ENCODE data around the gene AUTS2.

Gene AUTS2

DNA sequence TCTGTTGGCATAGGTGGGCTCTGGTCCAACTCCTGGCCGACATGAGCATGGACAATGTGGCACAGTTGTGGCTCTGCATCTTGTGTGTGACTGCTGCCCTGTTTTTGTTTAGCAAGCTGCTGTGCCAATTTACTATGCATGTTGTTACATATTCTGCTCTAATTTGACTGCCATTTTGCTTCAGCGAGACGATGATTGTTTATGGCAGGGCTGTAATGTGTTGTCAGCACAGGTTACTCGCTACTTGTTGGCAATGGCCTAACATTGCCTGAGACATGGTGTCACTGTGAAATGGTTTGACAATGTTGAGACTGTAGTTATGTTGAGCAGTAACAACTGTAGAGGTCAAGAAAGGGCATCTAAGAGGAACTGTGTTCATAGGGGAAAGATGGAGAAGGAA lies 659.6 kb downstream of the AUTS2 start:
- DNase-seq (ENCODE audit: low read depth, low spot score): no peak
- TF ChIP-seq, protein P1, sequence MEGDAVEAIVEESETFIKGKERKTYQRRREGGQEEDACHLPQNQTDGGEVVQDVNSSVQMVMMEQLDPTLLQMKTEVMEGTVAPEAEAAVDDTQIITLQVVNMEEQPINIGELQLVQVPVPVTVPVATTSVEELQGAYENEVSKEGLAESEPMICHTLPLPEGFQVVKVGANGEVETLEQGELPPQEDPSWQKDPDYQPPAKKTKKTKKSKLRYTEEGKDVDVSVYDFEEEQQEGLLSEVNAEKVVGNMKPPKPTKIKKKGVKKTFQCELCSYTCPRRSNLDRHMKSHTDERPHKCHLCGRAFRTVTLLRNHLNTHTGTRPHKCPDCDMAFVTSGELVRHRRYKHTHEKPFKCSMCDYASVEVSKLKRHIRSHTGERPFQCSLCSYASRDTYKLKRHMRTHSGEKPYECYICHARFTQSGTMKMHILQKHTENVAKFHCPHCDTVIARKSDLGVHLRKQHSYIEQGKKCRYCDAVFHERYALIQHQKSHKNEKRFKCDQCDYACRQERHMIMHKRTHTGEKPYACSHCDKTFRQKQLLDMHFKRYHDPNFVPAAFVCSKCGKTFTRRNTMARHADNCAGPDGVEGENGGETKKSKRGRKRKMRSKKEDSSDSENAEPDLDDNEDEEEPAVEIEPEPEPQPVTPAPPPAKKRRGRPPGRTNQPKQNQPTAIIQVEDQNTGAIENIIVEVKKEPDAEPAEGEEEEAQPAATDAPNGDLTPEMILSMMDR (IDR thresholded peaks at IDR 0.05; ENCODE audit: insufficient read depth, low read length, missing control alignments): no peak
- ChIA-PET POLR2A (no interaction called here), CTCF (no interaction called here)
- no peak overlapping the region for H3K4me3 ChIP-seq (ENCODE audit: low read depth, low read length)

DNA sequence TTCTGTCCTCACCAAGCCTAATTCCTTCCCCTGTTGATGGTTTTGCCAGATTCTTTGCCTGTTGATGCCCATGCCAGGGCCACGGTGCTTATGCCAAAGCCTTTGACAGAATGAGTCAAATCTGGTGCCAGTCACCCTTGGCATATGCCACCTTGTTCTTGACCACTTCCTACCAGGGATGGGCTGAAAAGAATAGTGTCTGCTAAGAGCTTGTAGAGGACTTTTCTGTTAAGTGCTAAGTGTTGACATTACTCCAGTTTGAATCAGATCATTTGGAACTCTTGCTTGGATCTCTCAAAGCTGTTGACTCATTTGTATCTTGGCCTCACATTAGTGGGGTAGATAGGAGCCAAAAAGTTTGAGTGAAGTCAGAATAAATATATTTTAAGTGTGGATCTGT lies 661.2 kb downstream of the AUTS2 start:
- no peak overlapping the region for H3K4me3 ChIP-seq (ENCODE audit: low read depth, low read length)
- POLR2A ChIA-PET: no interaction called here
- peak; percentile 23 for DNase-seq (ENCODE audit: low read depth, low spot score)
- CTCF ChIA-PET: no interaction called here
- TF ChIP-seq, protein P1 (IDR thresholded peaks at IDR 0.05; ENCODE audit: insufficient read depth, low read length, missing control alignments): no peak

DNA sequence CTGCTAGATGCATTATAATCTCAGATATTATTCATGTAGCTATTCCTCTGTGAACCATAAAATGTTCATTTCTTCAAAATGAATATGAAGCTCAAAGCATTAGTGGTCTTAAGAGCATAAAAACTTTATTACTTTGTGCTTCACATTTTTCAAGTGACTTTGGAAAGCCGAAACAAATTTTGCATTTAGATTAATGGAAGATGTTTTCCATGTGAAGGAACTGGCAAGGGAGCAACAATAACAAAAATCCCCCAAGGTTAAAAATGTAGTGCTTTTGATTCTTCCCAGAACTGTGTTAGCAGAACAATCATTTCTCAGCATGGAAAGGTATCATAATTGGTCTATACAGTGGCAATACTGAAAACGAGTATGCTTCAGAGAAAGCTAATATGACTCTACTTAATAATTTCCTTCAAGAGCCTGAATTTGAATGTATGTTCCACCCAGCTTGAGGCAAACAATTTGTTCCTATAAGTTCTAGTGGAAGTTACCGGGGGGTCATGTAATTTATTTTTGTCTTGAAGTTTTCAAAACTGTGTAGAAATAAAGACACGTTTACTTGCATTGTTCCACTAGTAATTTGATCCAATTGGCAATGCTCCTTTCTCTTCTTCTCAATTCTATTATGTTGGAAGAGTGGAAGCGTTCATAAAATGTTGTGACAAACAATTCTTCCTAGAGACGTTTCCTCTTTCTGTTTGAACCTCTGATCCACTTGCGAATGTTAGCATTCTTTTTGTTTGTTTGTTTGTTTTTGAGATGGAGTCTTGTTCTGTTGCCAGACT lies 665.4 kb downstream of the AUTS2 start:
- H3K4me3 ChIP-seq (ENCODE audit: low read depth, low read length): no peak overlapping the region
- TF ChIP-seq, protein P1 (IDR thresholded peaks at IDR 0.05; ENCODE audit: insufficient read depth, low read length, missing control alignments): no peak
- POLR2A ChIA-PET: no interaction called here
- CTCF ChIA-PET: no interaction called here
- DNase-seq (ENCODE audit: low read depth, low spot score): no peak

DNA sequence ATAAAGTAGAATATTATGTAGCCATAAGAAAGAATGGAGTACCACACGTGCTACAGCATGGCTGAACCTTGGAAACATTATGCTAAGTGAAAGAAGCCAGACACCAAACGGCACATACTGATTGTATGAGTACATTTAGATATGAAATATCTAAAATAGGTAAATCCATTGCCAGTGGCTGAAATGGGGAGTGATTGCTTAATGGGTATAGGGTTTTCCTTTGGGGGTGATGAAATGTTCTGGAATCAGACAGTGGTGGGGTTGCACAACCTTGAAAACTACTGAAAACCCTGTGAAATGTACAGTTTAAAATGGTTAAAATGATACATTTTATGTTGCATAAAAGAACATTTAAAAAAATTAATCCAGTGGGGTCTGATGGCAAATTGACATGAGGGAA lies 667.9 kb downstream of the AUTS2 start:
- TF ChIP-seq, protein P1 (IDR thresholded peaks at IDR 0.05; ENCODE audit: insufficient read depth, low read length, missing control alignments): no peak
- CTCF ChIA-PET: interaction anchor here (1.1 kb wide), 1 partner anchor 16 kb away, joined by 3 read pairs; no protein-coding TSS in a partner anchor
- POLR2A ChIA-PET: no interaction called here

DNA sequence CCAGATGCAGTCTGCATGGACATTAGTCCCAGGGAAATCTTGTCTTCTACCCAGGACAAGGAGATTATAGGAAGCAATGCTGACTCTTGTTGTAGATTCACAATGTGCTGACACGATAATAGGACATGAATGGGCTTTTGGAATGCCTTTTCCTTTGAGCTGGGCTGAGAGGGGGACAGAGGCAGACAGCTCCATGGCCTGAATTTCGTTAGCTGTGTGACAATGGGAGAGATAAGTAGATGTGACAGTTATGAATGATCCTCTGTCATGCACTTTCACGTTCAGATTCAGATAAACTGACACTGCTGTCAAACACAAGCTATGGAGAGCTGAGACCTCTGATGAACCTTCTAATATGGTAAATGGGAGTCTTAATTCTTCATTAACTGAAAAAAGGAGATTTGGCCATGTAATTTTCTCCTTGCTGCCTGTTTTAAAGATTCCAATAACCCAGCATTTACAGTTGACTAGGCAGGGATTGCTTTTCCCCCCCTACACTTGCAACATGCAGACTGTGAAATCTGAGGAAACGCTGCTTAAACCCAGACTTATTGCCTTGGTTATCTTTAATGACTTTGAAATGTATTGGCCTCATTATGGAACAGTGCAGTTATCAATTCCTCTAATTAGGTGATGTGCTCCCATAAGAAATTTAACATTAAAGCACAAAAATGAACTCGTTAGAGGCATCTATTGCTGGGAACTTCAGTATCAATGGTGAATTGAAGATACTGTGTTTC lies 669.3 kb downstream of the AUTS2 start:
- ChIA-PET POLR2A (no interaction called here), CTCF (interaction anchor here (1.1 kb wide), 1 partner anchor 14 kb away, joined by 3 read pairs; no protein-coding TSS in a partner anchor)
- TF ChIP-seq, protein P1 (IDR thresholded peaks at IDR 0.05; ENCODE audit: insufficient read depth, low read length, missing control alignments): no peak
- H3K4me3 ChIP-seq (ENCODE audit: low read depth, low read length): no peak overlapping the region
- no peak for DNase-seq (ENCODE audit: low read depth, low spot score)

More for the DNA sequence above, 667.9 kb downstream of the AUTS2 start:
- DNase-seq (ENCODE audit: low read depth, low spot score): no peak
- H3K4me3 ChIP-seq (ENCODE audit: low read depth, low read length): no peak overlapping the region

DNA sequence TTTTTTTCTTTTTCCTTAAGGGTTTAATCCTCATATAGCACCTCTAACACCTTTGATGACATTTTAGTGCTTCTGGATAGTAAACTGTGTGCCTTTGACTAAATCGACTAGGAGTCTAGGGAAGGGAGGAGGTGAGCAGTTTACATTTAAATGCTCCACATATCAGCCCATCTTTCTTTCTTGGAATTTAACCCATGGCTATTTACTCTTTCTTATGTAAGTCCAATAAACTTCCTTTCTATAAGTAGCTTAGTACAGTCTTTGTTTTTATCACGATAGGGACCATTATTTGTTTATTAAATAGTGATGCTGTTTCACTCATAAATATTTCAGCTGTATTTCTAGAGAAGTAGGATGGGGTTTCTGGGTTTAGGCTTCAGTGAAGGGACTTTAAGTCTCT lies 669.9 kb downstream of the AUTS2 start:
- POLR2A ChIA-PET: no interaction called here
- no peak overlapping the region for H3K4me3 ChIP-seq (ENCODE audit: low read depth, low read length)
- CTCF ChIA-PET: no interaction called here
- TF ChIP-seq, protein P1 (IDR thresholded peaks at IDR 0.05; ENCODE audit: insufficient read depth, low read length, missing control alignments): no peak
- no peak for DNase-seq (ENCODE audit: low read depth, low spot score)
